K562 (cell line): Measurements from ENCODE around the gene DGCR2. TPM values are rescaled to one million over a fixed set of nuclear protein-coding genes. Genes with fewer than 3 reads are reported as not detected.

Source experiments
- CBX2 ChIP-seq: fragments of 200-600 bp; sonication (generic); IDR thresholded peaks from one replicate; pipeline ENCODE4 v1.6.1; 2012; ENCODE audit warnings: mild to moderate bottlenecking, low read length, inconsistent platforms; ENCODE audit not compliant: insufficient read depth, poor library complexity, severe bottlenecking
- CUX1 ChIP-seq: fragments of 200-800 bp; sonication (Bioruptor generic); IDR thresholded peaks from 2 replicates; pipeline ENCODE4 v1.6.1; 2016; ENCODE audit warnings: missing genetic modification characterization, missing compliant biosample characterization
- FOXA1 ChIP-seq: fragments of 450-650 bp; IDR thresholded peaks from 2 replicates; pipeline ENCODE4 v1.6.1; 2016; ENCODE audit warnings: mild to moderate bottlenecking, borderline replicate concordance
- GABPB1 ChIP-seq: sonication (generic); formaldehyde crosslinking; IDR thresholded peaks from 2 replicates; pipeline ENCODE4 v1.8.0; 2022; ENCODE audit warnings: mild to moderate bottlenecking, missing genetic modification reagents
- GABPB2 ChIP-seq: fragments of 250-450 bp; sonication (Bioruptor Pico); conservative IDR thresholded peaks from 2 replicates; pipeline ENCODE4 v1.5.1; 2021; ENCODE audit warnings: mild to moderate bottlenecking
- HDAC6 ChIP-seq: IDR thresholded peaks from 2 replicates; pipeline ENCODE4 v1.6.1; 2012; ENCODE audit warnings: low read depth, mild to moderate bottlenecking, control low read depth, inconsistent platforms, low read length, moderate library complexity
- JUNB ChIP-seq: fragments of 450-650 bp; formaldehyde crosslinking; conservative IDR thresholded peaks from 2 replicates; pipeline ENCODE4 v1.4.0; 2020; ENCODE audit warnings: mild to moderate bottlenecking
- KDM4B ChIP-seq, 2 experiments: fragments of 450-650 bp in 1 of 2; sonication (generic) in 1 of 2; IDR thresholded peaks; 2 replicates each; pipeline ENCODE4 v1.6.1; 2016 to 2017; ENCODE audit warnings: borderline replicate concordance in 2 of 2, antibody characterized with exemption in 1 of 2, low read depth in 1 of 2, mild to moderate bottlenecking in 1 of 2
- LARP7 ChIP-seq: fragments of 450-650 bp; IDR thresholded peaks from 2 replicates; pipeline ENCODE4 v1.6.1; 2016
- RBBP5 ChIP-seq: fragments of 200-600 bp; sonication (generic); IDR thresholded peaks from 2 replicates; pipeline ENCODE4 v1.6.1; 2012; ENCODE audit warnings: borderline replicate concordance, mild to moderate bottlenecking, low read length, control low read depth, inconsistent platforms; ENCODE audit not compliant: insufficient read depth, poor library complexity, severe bottlenecking
- SAFB ChIP-seq: fragments of 200-400 bp; formaldehyde crosslinking; IDR thresholded peaks from 2 replicates; pipeline ENCODE4 v1.6.1; 2017; ENCODE audit warnings: low read depth, low read length, borderline replicate concordance
- SIX5 ChIP-seq, 2 experiments: IDR thresholded peaks; 2 replicates each; pipeline ENCODE4 v1.6.1; 2011; ENCODE audit warnings: low read length in 2 of 2, borderline replicate concordance in 1 of 2, low read depth in 1 of 2, mild to moderate bottlenecking in 1 of 2, moderate library complexity in 1 of 2; ENCODE audit not compliant: insufficient read depth in 1 of 2
- ZC3H4 ChIP-seq: sonication (generic); formaldehyde crosslinking; IDR thresholded peaks from 2 replicates; pipeline ENCODE4 v1.9.0; 2021; ENCODE audit warnings: missing genetic modification reagents, borderline replicate concordance
- ZNF12 ChIP-seq: sonication (generic); formaldehyde crosslinking; IDR thresholded peaks from 2 replicates; pipeline ENCODE4 v1.4.0; 2020; ENCODE audit warnings: mild to moderate bottlenecking, missing genetic modification reagents
- ZNF395 ChIP-seq: fragments of 200-800 bp; sonication (Bioruptor generic); IDR thresholded peaks from 2 replicates; pipeline ENCODE4 v1.6.1; 2017; ENCODE audit warnings: missing genetic modification characterization, missing compliant biosample characterization
- polyA plus RNA-seq, 8 experiments: library from polyadenylated mRNA; depleted of rRNA in 4 of 8; stranded (reverse) in 5 of 8; unstranded in 3 of 8; fragments of >200 nt; fragmentation: Nextera tagmentation in 2 of 8; fragmentation: Illumina TruSeq in 1 of 8; extraction: Ambion mirVana in 2 of 8; extraction: Trizol in 1 of 8; gene quantifications; 2 replicates each; pipeline versions ENCODE4 v1.2.1 to v1.2.3, GENCODE V29; 2011 to 2014; ENCODE audit warnings: inconsistent platforms in 1 of 8, missing spikeins in 1 of 8
- total RNA-seq, 7 experiments: library from RNA; depleted of rRNA in 6 of 7; stranded (reverse); fragments of >200 nt in 6 of 7; fragmentation: Illumina TruSeq in 2 of 7; extraction: Trizol in 2 of 7; gene quantifications; 2 replicates each; pipeline versions ENCODE4 v1.2.1 to v1.2.3, GENCODE V29; 2011 to 2021; ENCODE audit warnings: low replicate concordance in 1 of 7
- TF ChIP-seq, protein P1 (sequence below): fragments of 150-350 bp; conservative IDR thresholded peaks from 2 replicates; pipeline ENCODE4 v1.6.1; 2014; ENCODE audit warnings: low read length

Gene DGCR2
- total and polyA plus RNA-seq, 9 of the 15 experiments (the other 6 are each of a cell fraction or from before 2014, with no cell fraction given): 0.69 to 101 (median 56.4) TPM

- TF ChIP-seq KDM4B (IDR thresholded peaks at IDR 0.05; ENCODE audit: borderline replicate concordance in 2 of 2, low read depth in 1 of 2) (no peak), FOXA1 (no peak), HDAC6 (no peak), CUX1 (no peak), GABPB2 (CRISPR knock-in tag) (no peak), SIX5 (IDR thresholded peaks at IDR 0.05; ENCODE audit: borderline replicate concordance in 1 of 2, insufficient read depth in 1 of 2, low read depth in 1 of 2, low read length in 2 of 2) (no peak), CBX2 (no peak), ZC3H4 (CRISPR knock-in tag) (no peak), SAFB (no peak), RBBP5 (no peak), JUNB (no peak), GABPB1 (CRISPR knock-in tag) (no peak), ZNF395 (no peak), ZNF12 (CRISPR knock-in tag) (no peak), LARP7 (no peak)
- TF ChIP-seq, protein P1, sequence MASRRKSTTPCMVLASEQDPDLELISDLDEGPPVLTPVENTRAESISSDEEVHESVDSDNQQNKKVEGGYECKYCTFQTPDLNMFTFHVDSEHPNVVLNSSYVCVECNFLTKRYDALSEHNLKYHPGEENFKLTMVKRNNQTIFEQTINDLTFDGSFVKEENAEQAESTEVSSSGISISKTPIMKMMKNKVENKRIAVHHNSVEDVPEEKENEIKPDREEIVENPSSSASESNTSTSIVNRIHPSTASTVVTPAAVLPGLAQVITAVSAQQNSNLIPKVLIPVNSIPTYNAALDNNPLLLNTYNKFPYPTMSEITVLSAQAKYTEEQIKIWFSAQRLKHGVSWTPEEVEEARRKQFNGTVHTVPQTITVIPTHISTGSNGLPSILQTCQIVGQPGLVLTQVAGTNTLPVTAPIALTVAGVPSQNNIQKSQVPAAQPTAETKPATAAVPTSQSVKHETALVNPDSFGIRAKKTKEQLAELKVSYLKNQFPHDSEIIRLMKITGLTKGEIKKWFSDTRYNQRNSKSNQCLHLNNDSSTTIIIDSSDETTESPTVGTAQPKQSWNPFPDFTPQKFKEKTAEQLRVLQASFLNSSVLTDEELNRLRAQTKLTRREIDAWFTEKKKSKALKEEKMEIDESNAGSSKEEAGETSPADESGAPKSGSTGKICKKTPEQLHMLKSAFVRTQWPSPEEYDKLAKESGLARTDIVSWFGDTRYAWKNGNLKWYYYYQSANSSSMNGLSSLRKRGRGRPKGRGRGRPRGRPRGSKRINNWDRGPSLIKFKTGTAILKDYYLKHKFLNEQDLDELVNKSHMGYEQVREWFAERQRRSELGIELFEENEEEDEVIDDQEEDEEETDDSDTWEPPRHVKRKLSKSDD: no peak
These were observed 134.4 kb downstream of the DGCR2 start (continued) for GRCh38 chr22:18987765-18988164.
